Psoas muscle (tissue), 8 donors: ENCODE data around the gene FAM131A. TPM values are rescaled to one million over a fixed set of nuclear protein-coding genes. Genes with fewer than 3 reads are reported as not detected.

Source experiments
- ATAC-seq, 4 donors: fragments of 200-7000 bp; cut with Tn5 transposase; one replicate each; pipeline ENCODE4 v1.9.1; 2020; ENCODE audit warnings: moderate library complexity in 3 of 4, mild to moderate bottlenecking in 2 of 4
- DNase-seq, 2 donors: peaks; one replicate each; pipeline ENCODE4 v3.0.0-alpha.2; 2020
- H3K27ac ChIP-seq: fragments of 200-600 bp; one replicate; pipeline ENCODE4 v1.8.0; 2022
- H3K27me3 ChIP-seq, 3 donors: fragments of 200-600 bp in 1 of 3; one replicate each; pipeline versions ENCODE4 v1.6.1 to v1.8.0; 2013 to 2022; ENCODE audit warnings: low read length in 2 of 3, mild to moderate bottlenecking in 2 of 3, moderate library complexity in 1 of 3; ENCODE audit not compliant: insufficient read depth in 3 of 3
- H3K36me3 ChIP-seq, 2 donors: fragments of 200-600 bp in 1 of 2; one replicate each; pipeline versions ENCODE4 v1.6.1 to v1.8.0; 2013 to 2022; ENCODE audit warnings: low read depth in 1 of 2, mild to moderate bottlenecking in 1 of 2, moderate library complexity in 1 of 2; ENCODE audit not compliant: insufficient read depth in 1 of 2
- H3K4me1 ChIP-seq: fragments of 200-600 bp; one replicate; pipeline ENCODE4 v1.8.0; 2022
- H3K4me3 ChIP-seq: fragments of 200-600 bp; one replicate; pipeline ENCODE4 v1.8.0; 2022; ENCODE audit warnings: mild to moderate bottlenecking
- H3K9me3 ChIP-seq: fragments of 200-600 bp; one replicate; pipeline ENCODE4 v1.8.0; 2022
- WGBS, 3 donors: extraction: QIAGEN DNeasy Blood & Tissue Kit; methylation state at CpG; one replicate each; pipeline versions ENCODE4 v1.1.6 to v1.1.7; 2013; 5-methylcytosine and 5-hydroxymethylcytosine counted together
- intact Hi-C, 2 donors: fragments of 100-400 bp; cut with DNase I; formaldehyde crosslinking; loops; one replicate each; pipeline versions ENCODE4 v1.11.0 to v1.14.2; 2022
- polyA plus RNA-seq, 3 donors: library from polyadenylated mRNA; stranded (reverse); fragments of 200-250 nt; gene quantifications; one replicate each; pipeline ENCODE4 v1.2.3, GENCODE V29; 2013
- total RNA-seq, 4 donors: library from RNA; stranded (reverse); fragmentation: NEBNext Ultra II Directional in 2 of 4; extraction: Animal tissue kit (Norgen Biotek cat#: 25700) in 2 of 4; gene quantifications; one replicate each; pipeline versions ENCODE4 v1.2.1 to v1.2.4, GENCODE V29; 2021 to 2023
- TF ChIP-seq, protein P1 (sequence below): fragments of 200-600 bp; IDR thresholded peaks from one replicate; pipeline ENCODE4 v1.8.0; 2022; ENCODE audit warnings: antibody characterized with exemption
- donor health status: healthy with polysubstance abuse.
- donor health status: DM: no; HTN: no; CAD: no; lungs with moderate emphysema.
- donor health status: Bipolar disorder and iron deficiency.
- donor health status: healthy.
- donor health status: DM: yes; HTN: yes; CAD: no.
- donor health status: DM: no; HTN: no; CAD: no.
- donor health status: DM: no; HTN: no; CAD: no.
- donor health status: DM: yes; HTN: yes; CAD: no.

FAM131A gene
- total and polyA plus RNA-seq, 7 donors: 12.6 to 26.8 (median 13.9) TPM

DNA sequence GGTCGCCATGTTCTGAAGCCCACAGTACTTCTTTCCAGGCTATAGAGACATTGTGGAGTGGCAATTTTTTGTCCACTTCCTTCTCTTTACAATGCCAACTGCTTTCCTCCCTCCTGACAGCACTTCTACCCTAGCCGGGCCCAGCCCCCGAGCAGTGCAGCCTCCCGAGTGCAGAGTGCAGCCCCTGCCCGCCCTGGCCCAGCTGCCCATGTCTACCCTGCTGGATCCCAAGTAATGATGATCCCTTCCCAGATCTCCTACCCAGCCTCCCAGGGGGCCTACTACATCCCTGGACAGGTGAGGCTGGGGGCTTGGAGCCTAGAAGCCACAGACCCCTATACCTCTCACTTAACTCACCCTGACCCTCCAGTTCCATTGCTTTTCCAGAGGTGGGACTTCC lies 20.2 kb upstream of the FAM131A start:
- H3K4me3 ChIP-seq: peak overlapping the region; percentile 80
- H3K4me1 ChIP-seq: peaks cover 57% of the 10 kb centered on the region
- H3K27me3 ChIP-seq: no peaks in the 10 kb centered on the region
- H3K27ac ChIP-seq: peak overlapping the region; percentile 96
- intact Hi-C loops: loop anchor here in 1 of 2 donors (5.0 kb wide), 1 partner anchor 140 kb away; no protein-coding TSS in a partner anchor
- TF ChIP-seq, protein P1, sequence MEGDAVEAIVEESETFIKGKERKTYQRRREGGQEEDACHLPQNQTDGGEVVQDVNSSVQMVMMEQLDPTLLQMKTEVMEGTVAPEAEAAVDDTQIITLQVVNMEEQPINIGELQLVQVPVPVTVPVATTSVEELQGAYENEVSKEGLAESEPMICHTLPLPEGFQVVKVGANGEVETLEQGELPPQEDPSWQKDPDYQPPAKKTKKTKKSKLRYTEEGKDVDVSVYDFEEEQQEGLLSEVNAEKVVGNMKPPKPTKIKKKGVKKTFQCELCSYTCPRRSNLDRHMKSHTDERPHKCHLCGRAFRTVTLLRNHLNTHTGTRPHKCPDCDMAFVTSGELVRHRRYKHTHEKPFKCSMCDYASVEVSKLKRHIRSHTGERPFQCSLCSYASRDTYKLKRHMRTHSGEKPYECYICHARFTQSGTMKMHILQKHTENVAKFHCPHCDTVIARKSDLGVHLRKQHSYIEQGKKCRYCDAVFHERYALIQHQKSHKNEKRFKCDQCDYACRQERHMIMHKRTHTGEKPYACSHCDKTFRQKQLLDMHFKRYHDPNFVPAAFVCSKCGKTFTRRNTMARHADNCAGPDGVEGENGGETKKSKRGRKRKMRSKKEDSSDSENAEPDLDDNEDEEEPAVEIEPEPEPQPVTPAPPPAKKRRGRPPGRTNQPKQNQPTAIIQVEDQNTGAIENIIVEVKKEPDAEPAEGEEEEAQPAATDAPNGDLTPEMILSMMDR: no peak
- DNase-seq (peak in 1 of 2 donors; percentile 36), ATAC-seq (no peak)
- H3K36me3 ChIP-seq: peaks cover 11 to 49% of the 10 kb centered on the region in 2 donors
- 53 to 65% (median 56%) methylated on average over 5 of the region's 5 CpGs for WGBS, 3 donors
- H3K9me3 ChIP-seq: no peaks in the 10 kb centered on the region

DNA sequence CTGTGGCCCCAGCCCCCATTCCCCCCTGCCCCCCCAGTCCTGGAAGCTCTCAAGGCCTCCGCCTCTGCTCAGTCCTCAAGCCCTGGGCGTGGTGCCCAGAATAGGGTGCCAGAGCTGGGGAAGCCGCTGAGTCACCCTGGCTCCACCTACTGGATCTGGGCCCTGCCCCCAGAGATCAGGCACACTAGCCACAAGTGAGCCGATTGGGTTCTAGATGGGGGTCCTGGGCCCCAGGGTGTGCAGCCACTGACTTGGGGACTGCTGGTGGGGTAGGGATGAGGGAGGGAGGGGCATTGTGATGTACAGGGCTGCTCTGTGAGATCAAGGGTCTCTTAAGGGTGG lies 17.3 kb upstream of the FAM131A start:
- WGBS, 3 donors: 1 to 10% (median 4%) methylated on average over 4 of the region's 4 CpGs
- peak; percentile 98 to 99 for DNase-seq
- Histone ChIP-seq H3K9me3 (no peaks in the 10 kb centered on the region), H3K27me3 (no peaks in the 10 kb centered on the region), H3K36me3 (peaks cover 26 to 78% of the 10 kb centered on the region in 2 donors), H3K4me3 (peak overlapping the region; percentile 71), H3K4me1 (peaks cover 80% of the 10 kb centered on the region), H3K27ac (peak overlapping the region; percentile 90)
- intact Hi-C loops: no loop called here
- ATAC-seq: peak; percentile 85 to 87 (median 86)
- TF ChIP-seq, protein P1: no peak

DNA sequence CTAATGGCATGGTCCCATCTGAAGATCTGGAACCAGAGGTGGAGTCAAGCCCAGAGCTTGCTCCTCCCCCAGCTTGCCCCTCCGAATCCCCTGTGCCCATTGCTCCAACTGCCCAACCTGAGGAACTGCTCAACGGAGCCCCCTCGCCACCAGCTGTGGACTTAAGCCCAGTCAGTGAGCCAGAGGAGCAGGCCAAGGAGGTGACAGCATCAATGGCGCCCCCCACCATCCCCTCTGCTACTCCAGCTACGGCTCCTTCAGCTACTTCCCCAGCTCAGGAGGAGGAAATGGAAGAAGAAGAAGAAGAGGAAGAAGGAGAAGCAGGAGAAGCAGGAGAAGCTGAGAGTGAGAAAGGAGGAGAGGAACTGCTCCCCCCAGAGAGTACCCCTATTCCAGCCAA lies 15.7 kb upstream of the FAM131A start:
- no peaks in the 10 kb centered on the region for H3K27me3 ChIP-seq
- H3K4me3 ChIP-seq: peak overlapping the region; percentile 71
- DNase-seq (no peak), ATAC-seq (no peak)
- TF ChIP-seq, protein P1: no peak
- H3K4me1 ChIP-seq: peaks cover 70% of the 10 kb centered on the region
- peak overlapping the region; percentile 90 for H3K27ac ChIP-seq
- whole genome bisulfite sequencing, 3 donors: 45 to 70% (median 49%) methylated on average over 5 of the region's 5 CpGs
- intact Hi-C loops: no loop called here
- peaks cover 28 to 86% of the 10 kb centered on the region in 2 donors for H3K36me3 ChIP-seq
- H3K9me3 ChIP-seq: no peaks in the 10 kb centered on the region

DNA sequence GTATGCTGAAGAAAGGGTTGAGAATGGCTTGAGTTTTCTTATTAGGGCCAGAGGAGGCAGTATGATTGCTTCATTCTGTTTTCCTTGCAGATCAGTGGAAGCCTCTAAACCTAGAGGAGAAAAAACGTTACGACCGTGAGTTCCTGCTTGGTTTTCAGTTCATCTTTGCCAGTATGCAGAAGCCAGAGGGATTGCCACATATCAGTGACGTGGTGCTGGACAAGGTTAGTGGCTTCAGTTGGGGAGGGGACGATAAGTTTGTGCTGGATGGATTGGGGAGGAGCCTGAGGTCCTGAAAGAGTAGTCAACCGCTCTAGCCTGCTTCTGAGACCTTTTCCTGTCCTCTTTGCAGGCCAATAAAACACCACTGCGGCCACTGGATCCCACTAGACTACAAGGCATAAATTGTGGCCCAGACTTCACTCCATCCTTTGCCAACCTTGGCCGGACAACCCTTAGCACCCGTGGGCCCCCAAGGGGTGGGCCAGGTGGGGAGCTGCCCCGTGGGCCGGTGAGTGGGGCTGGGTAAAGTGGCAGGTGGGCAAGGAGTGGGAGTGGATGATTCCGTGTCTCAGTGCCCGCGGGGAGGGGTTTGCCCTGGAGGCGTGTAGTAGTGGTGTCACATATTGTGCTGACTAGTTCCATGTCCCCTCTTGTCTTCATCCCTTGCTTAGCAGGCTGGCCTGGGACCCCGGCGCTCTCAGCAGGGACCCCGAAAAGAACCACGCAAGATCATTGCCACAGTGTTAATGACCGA lies 14.5 kb upstream of the FAM131A start:
- H3K4me1 ChIP-seq: peaks cover 58% of the 10 kb centered on the region
- peak; percentile 46 to 72 (median 68) for ATAC-seq

More for the DNA sequence above, 14.5 kb upstream of the FAM131A start:
- intact Hi-C loops: no loop called here
- peak overlapping the region; percentile 71 for H3K4me3 ChIP-seq
- H3K27ac ChIP-seq: peak overlapping the region; percentile 90
- H3K27me3 ChIP-seq: no peaks in the 10 kb centered on the region
- TF ChIP-seq, protein P1: no peak
- peak; percentile 77 to 86 for DNase-seq
- no peaks in the 10 kb centered on the region for H3K9me3 ChIP-seq
- peaks cover 35 to 86% of the 10 kb centered on the region in 2 donors for H3K36me3 ChIP-seq
- WGBS, 3 donors: 61 to 80% (median 62%) methylated on average over 20 of the region's 20 CpGs
